Stimulated activated CD8-positive, alpha-beta memory T cell treated with anti-CD3 and anti-CD28 coated beads, Interleukin-15, amount 100 ng/mL, for 1 hour (primary cell): ENCODE measurements around the gene GFOD1.

ENCODE experiments used
- DNase-seq: peaks from one replicate; pipeline ENCODE4 v3.0.0-alpha.2; 2020; ENCODE audit warnings: low read depth

GFOD1 gene

GRCh38 chr6:13487122-13488014, at the start of gene GFOD1:
Gene GFOD1, minus strand, starts transcription at chr6:13487600. Its CDS starts 710 bp downstream, at chr6:13486890.
- peak; percentile 42 for DNase-seq

- DNase-seq = no peak
Measured at GRCh38 chr6:13536796-13537526, 49.6 kb upstream of the GFOD1 start.

- DNase-seq = no peak
Measured at GRCh38 chr6:13535306-13535705, 47.9 kb upstream of the GFOD1 start.

- no peak for DNase-seq
Measured at GRCh38 chr6:13534536-13534935, 47.1 kb upstream of the GFOD1 start.

- no peak for DNase-seq
Measured at GRCh38 chr6:13531956-13532355, 44.6 kb upstream of the GFOD1 start.

- no peak for DNase-seq
Measured at GRCh38 chr6:13528777-13529343, 41.5 kb upstream of the GFOD1 start.

GRCh38 chr6:13528232-13528631, 40.8 kb upstream of the GFOD1 start:
- no peak for DNase-seq

- DNase-seq = no peak
Measured at GRCh38 chr6:13527671-13528056, 40.3 kb upstream of the GFOD1 start.

- DNase-seq = no peak
Measured at GRCh38 chr6:13526727-13527670, 39.6 kb upstream of the GFOD1 start.

GRCh38 chr6:13526357-13526726, 38.9 kb upstream of the GFOD1 start:
- DNase-seq = no peak

GRCh38 chr6:13524801-13525508, 37.6 kb upstream of the GFOD1 start:
- no peak for DNase-seq

- no peak for DNase-seq
Measured at GRCh38 chr6:13523826-13524622, 36.6 kb upstream of the GFOD1 start.

GRCh38 chr6:13522656-13523055, 35.3 kb upstream of the GFOD1 start:
- DNase-seq = no peak

- no peak for DNase-seq
Measured at GRCh38 chr6:13519839-13520238, 32.4 kb upstream of the GFOD1 start.

GRCh38 chr6:13517116-13517515, 29.7 kb upstream of the GFOD1 start:
- no peak for DNase-seq

GRCh38 chr6:13515912-13516311, 28.5 kb upstream of the GFOD1 start:
- no peak for DNase-seq

GRCh38 chr6:13513626-13514502, 26.5 kb upstream of the GFOD1 start:
- DNase-seq = no peak

GRCh38 chr6:13512900-13513299, 25.5 kb upstream of the GFOD1 start:
- no peak for DNase-seq
